ENCODE measurements around the gene SLC37A1.

Gene SLC37A1

GRCh38 chr21:42500225-42500624, 13.4 kb upstream of the SLC37A1 start:
- DNase-seq (ENCODE audit: insufficient read length, low spot score) (no peak), FAIRE-seq (no peak)

DNA sequence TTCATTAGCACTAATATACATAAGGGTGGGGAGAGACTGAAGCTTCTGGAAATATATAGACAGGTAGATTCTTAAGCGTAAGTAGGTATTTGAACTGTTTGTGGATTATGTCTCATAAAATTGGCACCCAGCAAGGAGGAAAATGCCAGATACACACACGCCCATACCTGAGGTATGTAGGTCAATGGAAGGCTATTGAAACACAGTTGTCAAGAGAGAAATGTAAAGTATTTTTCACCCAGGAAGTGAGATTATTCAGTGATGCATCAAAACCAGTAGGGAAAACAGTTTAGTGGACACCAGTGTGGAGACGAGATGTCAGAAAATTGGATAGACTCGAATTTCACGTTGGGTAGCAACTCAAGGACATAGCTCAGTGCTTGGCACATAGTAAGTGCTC, 12.9 kb upstream of the SLC37A1 start:
- DNase-seq (ENCODE audit: insufficient read length, low spot score) (no peak), FAIRE-seq (no peak)

DNA sequence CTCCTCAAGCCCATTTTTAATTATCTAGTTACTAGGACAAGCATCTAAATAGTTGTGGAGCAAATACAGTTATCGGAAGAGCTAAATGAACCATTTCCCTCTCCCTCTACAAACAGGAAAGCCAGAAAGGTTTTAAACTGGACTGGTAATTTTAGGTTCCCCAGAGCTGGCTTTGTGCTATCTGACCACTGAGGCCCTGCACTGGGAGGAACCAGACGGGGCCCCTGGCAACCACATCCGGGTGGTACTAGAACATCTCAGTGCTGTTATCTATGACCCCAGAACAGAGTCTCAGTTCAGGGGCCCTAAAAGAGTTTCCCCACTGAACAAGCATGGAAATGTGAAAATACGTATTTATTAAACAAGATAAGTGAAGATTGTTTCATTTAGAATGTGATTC, 9.9 kb upstream of the SLC37A1 start:
- FAIRE-seq = no peak

DNA sequence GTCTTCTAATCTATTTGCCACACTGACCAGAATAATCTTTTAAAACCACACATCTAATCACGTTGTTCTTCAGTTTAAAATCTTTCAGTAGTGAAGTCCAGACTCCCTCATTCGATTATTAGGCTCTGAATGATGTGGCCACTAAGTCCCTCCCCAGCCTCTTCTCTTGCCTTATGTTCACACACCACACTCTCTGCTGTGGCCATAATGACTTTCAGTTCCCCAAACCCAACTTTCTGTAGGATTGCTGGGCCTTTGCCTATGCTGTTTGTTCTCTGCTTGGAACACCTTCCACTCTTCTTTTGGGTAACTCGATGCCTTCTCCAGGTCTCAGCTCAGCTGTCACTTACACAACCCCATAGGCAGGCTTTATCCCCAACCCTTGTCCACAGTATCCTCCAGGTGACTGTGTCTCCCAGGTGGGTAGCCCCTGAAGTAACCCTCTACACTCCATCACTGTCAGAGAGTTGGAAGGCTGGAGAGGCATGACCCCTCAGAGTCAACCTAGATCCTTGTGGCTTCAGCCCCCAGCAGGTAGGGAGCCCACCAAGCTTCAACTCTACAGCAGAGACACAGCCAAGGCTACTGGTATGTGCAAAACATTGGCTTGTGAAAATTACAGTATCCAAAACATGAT, 8.4 kb upstream of the SLC37A1 start:
- no peak for DNase-seq (ENCODE audit: insufficient read length, low spot score)
- FAIRE-seq = no peak

More for the DNA sequence above, 9.9 kb upstream of the SLC37A1 start:
- DNase-seq (ENCODE audit: insufficient read length, low spot score) = no peak

GRCh38 chr21:42507418-42507817, 6.2 kb upstream of the SLC37A1 start:
- FAIRE-seq (no peak), DNase-seq (ENCODE audit: insufficient read length, low spot score) (no peak)

DNA sequence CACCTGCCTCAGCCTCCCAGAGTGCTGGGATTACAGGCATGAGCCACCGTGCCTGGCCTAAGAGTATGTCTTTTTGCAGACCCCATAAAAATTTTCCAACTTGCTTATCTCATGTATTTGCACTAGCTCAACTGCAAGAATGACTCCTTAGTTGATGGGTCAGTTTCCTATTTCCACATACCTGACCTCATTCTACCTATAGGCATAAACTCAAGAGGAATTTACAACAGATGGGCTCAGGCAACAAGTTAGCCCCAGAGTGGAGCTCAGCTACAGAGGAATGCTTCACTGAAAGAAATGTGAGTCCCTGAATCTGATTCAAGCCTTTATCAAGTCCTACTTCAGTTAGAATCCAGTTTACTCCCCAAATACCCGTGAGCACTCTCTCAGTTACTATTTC, 5.3 kb upstream of the SLC37A1 start:
- no peak for FAIRE-seq
- DNase-seq (ENCODE audit: insufficient read length, low spot score) = no peak

DNA sequence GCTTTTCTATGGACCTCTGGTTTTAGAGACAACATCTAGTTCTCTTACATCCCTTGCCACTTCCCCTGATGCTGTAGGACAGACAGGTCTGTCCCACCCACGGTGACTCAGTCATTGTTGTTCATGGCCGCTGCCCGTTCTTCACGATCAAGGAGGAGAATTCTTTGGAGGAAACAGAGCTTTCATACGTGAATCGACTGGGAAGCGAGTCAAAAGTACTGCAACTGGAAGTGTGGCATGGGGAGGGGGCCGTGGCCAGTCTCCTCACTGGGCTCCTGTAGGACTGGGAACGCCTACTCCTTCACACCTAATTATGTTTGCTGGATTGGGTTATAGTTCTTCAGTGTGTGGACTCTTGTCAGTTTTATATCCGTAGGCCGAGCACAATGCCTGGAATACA, 4.4 kb upstream of the SLC37A1 start:
- DNase-seq (ENCODE audit: insufficient read length, low spot score) = no peak
- no peak for FAIRE-seq

GRCh38 chr21:42512346-42513034, 1.2 kb upstream of the SLC37A1 start:
- FAIRE-seq (no peak), DNase-seq (ENCODE audit: insufficient read length, low spot score) (no peak)

DNA sequence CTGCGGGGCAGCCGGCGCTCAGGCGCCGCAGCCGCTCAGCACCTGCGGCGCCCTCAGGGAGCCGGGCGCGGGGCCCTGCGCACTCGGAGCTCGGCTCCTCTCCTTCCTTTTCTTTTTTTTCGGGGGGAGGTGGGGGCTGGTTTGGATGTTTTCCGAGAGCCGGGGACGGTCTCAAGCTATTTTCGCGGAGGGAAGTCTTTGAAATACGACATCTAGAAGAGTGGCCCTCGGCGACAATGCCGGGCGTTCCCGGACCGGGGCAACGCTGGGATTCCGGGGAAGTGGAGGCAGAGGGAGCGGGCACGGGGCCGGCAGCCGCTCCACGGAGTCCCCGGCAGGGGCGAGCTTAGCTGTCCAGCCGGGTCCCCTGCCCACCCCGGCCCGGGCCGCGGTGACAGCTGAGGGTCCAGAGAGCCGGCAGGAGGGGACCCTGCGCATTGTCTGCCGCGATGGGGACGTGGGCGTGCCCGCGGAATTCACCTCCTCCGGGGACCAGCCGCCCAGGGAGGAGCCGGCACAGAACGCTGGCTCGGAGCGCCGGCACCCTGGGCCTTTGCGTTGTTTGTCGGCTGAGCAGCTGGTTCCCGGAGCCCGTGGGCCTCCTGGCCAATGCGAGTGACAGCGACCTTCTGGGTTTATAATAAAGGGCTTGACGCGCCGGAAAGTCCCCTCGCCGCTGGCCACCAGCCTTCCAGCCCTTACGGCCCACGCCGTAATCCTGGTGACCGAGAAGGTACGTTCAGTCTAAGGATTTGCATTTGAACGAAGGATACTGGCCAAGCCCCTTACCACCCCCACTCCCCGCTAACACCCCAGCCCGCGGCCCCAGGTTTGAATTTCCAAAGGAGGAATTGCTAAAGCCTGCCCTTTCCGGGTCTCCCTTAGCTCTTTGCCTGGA, 582 bp downstream of the SLC37A1 start:
- DNase-seq (ENCODE audit: insufficient read length, low spot score) = no peak
- no peak for FAIRE-seq

GRCh38 chr21:42514883-42515228, 1.2 kb downstream of the SLC37A1 start:
- no peak for FAIRE-seq
- DNase-seq (ENCODE audit: insufficient read length, low spot score) = no peak

DNA sequence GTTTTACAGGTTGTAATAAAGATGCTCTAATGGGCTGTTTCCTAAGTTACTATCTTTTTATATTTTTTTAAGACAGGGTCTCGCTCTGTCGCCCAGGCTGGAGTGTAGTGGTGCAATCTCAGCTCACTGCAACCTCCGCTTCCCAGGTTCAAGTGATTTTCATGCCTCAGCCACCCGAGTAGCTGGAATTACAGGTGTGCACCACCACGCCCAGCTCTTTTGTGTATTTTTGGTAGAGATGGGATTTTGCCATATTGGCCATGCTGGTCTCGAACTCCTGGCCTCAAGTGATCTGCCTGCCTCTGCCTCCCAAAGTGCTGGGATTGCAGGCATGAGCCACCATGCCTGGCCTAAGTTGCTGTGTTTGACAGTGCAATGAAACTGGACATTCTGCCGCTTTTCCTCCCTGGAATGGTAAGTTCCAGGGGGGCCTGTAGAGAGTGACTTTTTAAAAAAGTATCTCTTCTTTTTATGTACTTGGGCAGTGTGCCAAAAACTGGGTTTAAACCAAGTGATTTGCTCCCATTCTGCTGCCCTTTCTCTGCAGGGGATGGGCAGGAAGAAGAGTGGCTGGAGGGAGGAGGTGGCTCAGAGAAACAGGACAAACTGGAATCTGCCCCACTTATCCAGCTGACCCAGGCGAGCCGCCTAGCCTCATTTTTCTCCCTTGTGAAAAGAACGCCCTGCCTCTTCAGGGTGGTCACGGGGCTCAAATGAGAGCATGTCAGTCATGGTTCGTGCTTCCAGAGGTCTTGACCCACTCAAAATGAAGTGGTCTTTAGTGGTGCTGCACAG, 2.3 kb downstream of the SLC37A1 start:
- DNase-seq (ENCODE audit: insufficient read length, low spot score) (no peak), FAIRE-seq (no peak)

- peak; percentile 70 for DNase-seq (ENCODE audit: insufficient read length, low spot score)
- no peak for FAIRE-seq
Observed at GRCh38 chr21:42518215-42518614, 4.6 kb downstream of the SLC37A1 start.

DNA sequence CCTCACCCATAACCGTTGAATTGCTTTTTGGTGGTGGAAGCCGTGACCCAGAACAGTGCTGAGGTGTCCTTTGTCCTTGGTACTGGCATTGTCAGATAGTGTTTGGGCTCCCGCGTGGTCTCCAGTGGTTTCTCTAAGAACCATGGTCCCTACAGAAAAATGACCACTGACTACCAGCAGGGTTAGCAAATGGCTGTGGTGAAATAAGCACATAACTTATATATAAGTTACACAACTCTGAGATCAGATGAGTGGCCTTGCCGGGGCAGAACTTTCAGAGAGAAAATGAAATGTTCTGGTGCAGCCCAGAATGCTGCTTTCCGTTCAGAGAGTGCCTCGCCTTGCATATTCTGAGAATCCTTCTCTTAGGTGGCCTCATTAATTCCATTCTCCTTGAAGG, 5.0 kb downstream of the SLC37A1 start:
- FAIRE-seq = no peak

GRCh38 chr21:42520628-42521253, 7.1 kb downstream of the SLC37A1 start:
- FAIRE-seq (no peak), DNase-seq (ENCODE audit: insufficient read length, low spot score) (no peak)

More for the DNA sequence above, 5.0 kb downstream of the SLC37A1 start:
- DNase-seq (ENCODE audit: insufficient read length, low spot score) = no peak

DNA sequence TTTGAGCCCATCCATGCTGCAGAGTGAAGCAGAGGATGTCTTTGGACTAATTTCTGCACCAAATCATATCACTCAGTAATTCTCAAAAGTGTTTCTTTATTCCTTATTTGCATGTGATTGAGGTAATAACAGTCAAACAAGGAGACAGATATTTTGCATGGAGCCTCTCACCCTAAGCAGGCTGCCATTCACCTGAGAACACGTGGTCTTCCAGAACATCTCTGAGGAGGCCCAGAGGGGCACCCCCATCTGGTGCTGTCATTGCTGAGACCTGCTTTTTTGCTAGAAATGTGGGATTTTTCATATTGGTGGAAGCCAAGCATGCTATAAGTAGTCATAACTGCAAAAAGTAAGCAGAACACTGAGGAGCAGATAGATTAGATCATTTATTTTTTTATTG, 7.7 kb downstream of the SLC37A1 start:
- FAIRE-seq (no peak), DNase-seq (ENCODE audit: insufficient read length, low spot score) (no peak)

DNA sequence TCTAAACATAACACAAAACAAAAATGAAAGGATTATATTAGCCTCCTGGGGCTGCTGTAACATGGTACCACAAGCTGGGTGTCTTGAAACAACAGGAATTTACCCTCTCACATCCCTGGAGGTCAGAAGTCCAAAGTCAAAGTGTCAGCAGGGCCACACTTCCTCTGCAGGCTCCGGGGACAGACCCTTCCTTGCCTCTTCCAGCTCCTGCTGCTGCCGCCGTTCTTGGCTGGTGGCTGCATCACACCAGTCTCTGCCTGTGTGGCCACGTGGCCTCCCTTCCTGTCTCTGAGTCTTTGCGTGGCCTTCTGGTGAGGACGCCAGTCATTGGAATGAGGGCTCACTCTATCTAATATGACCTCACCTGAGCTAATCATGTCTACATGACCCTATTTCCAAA, 8.2 kb downstream of the SLC37A1 start:
- DNase-seq (ENCODE audit: insufficient read length, low spot score) = no peak
- no peak for FAIRE-seq

DNA sequence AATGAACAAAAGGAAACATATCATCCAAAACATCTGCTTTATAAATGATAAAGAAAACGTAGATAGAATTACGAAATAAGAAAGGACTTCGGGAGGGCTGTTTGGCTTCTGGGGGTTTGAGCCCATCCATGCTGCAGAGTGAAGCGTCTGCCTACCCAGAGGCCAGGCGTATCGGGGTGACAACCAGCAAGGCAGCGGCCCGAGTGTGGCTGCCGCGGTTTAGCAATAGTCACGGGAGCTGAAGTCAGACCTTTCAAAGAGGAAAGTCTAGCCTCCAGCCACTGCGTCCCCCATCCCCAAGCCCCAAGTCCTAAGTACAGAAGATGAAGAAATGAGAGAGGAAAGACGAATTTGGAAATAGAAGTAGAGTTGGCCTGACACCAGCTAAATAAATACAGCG, 8.6 kb downstream of the SLC37A1 start:
- DNase-seq (ENCODE audit: insufficient read length, low spot score) (no peak), FAIRE-seq (no peak)

DNA sequence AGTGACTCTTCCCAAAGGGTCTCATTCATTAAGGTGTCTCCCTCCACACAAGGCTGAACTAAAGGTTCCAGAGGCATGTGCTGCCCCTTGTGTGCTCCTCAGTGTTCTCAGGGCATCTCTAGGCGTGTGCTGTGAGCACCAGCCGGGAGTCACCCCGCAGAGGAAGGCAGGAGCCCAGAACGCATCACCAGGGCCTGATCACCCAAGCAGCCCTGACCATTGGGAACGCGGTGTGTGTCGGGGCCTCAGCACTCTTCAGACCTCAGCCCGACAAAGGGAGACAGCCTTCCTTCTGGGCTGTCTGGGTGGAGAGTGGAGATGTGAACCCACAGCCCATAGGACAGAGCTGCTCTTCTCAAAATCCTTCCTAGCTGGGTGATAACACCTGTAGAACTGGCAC, 9.1 kb downstream of the SLC37A1 start:
- DNase-seq (ENCODE audit: insufficient read length, low spot score) (no peak), FAIRE-seq (no peak)

DNA sequence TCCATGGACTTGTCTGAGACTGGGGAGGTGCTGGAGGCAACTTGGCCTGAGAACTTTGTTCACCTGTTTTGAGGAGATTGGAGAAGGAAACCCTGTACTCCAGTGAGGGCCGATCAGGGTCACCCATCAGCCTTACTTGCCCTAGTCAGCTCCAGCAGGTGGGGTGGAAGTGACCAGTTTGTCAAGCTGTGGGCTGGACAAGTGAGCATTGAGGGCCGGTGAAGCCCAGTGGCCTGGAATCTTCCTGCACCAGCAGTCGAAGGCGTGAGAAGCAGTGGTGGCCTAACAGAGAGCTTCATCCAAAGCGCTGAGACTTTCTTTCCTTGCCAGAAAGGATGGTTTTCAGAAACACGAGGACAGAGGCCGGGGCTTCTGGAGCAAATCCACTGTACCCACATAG, 9.6 kb downstream of the SLC37A1 start:
- no peak for FAIRE-seq

GRCh38 chr21:42523941-42524340, 10.3 kb downstream of the SLC37A1 start:
- DNase-seq (ENCODE audit: insufficient read length, low spot score) (no peak), FAIRE-seq (no peak)

More for the DNA sequence above, 9.6 kb downstream of the SLC37A1 start:
- no peak for DNase-seq (ENCODE audit: insufficient read length, low spot score)

Measured in HTR-8/SVneo (cell line).